Hematopoietic multipotent progenitor cell treated with erythropoietin and hydrocortisone succinate and interleukin-3 and kit ligand, for 8 days (in vitro differentiated cells): ENCODE results near the gene HOXC12.

Source experiments
- DNase-seq: peaks from one replicate; pipeline ENCODE4 v3.0.0-alpha.2; 2015

Gene HOXC12

GRCh38 chr12:53954694-53955035, at the start of gene HOXC12:
Gene HOXC12 (plus strand): TSS chr12:53954903. CDS start chr12:53954930, 27 bp downstream.
- no peak for DNase-seq

- DNase-seq: no peak
Observed at GRCh38 chr12:53907103-53907502, 47.6 kb upstream of the HOXC12 start.

- no peak for DNase-seq
Observed at GRCh38 chr12:53916788-53917655, 37.7 kb upstream of the HOXC12 start.

- DNase-seq: no peak
Observed at GRCh38 chr12:53924521-53925405, 29.9 kb upstream of the HOXC12 start.

GRCh38 chr12:53927220-53928029, 27.3 kb upstream of the HOXC12 start:
- no peak for DNase-seq

GRCh38 chr12:53928054-53928835, 26.5 kb upstream of the HOXC12 start:
- no peak for DNase-seq

GRCh38 chr12:53929527-53929926, 25.2 kb upstream of the HOXC12 start:
- DNase-seq: no peak

GRCh38 chr12:53930591-53931255, 24.0 kb upstream of the HOXC12 start:
- DNase-seq: no peak

- no peak for DNase-seq
Observed at GRCh38 chr12:53931844-53932581, 22.7 kb upstream of the HOXC12 start.

- no peak for DNase-seq
Observed at GRCh38 chr12:53932915-53933314, 21.8 kb upstream of the HOXC12 start.

GRCh38 chr12:53935383-53936341, 19.0 kb upstream of the HOXC12 start:
- no peak for DNase-seq

- no peak for DNase-seq
Observed at GRCh38 chr12:53937099-53937498, 17.6 kb upstream of the HOXC12 start.

GRCh38 chr12:53937596-53938325, 16.9 kb upstream of the HOXC12 start:
- DNase-seq: no peak

GRCh38 chr12:53938326-53939140, 16.2 kb upstream of the HOXC12 start, which contains the start of gene HOXC13:
Gene HOXC13 (plus strand): TSS chr12:53938831. CDS start chr12:53938907, 76 bp downstream.
- DNase-seq: peak; percentile 45

GRCh38 chr12:53939141-53940108, 15.3 kb upstream of the HOXC12 start:
- DNase-seq: no peak

GRCh38 chr12:53940443-53941014, 14.2 kb upstream of the HOXC12 start:
- DNase-seq: no peak
